ENCODE results near the gene SLC30A1. TPM values are rescaled to one million over a fixed set of nuclear protein-coding genes. Genes with fewer than 3 reads are reported as not detected.

Gene SLC30A1
- total and polyA plus RNA-seq, 12 donors = 1.4 to 26.5 (median 14.4) TPM

- DNase-seq (no peak), ATAC-seq (no peak)
- no peak for TF ChIP-seq CTCF (IDR thresholded peaks at IDR 0.05)
- no peaks in the 10 kb centered on the region for H3K36me3 ChIP-seq
- no peak overlapping the region for H3K4me3 ChIP-seq
- no peak overlapping the region for H3K27ac ChIP-seq
- no peaks in the 10 kb centered on the region for H3K27me3 ChIP-seq
- H3K9me3 ChIP-seq = no peaks in the 10 kb centered on the region
- H3K4me1 ChIP-seq = peaks cover 0 to 39% (median 0%) of the 10 kb centered on the region in 9 donors
- WGBS, 2 donors = 85 to 86% methylated on average over 3 of the region's 3 CpGs
- intact Hi-C loops (cut with DNase I) = no loop called here
Measured at GRCh38 chr1:211601159-211601558, 22.2 kb upstream of the SLC30A1 start.

- Histone ChIP-seq H3K36me3 (no peaks in the 10 kb centered on the region), H3K4me3 (no peak overlapping the region), H3K9me3 (no peaks in the 10 kb centered on the region), H3K4me1 (peaks cover 0 to 37% (median 0%) of the 10 kb centered on the region in 9 donors), H3K27ac (no peak overlapping the region), H3K27me3 (no peaks in the 10 kb centered on the region)
- intact Hi-C loops (cut with DNase I) = no loop called here
- ATAC-seq (no peak), DNase-seq (no peak)
- TF ChIP-seq CTCF (IDR thresholded peaks at IDR 0.05) = no peak
Measured at GRCh38 chr1:211599250-211599649, 20.3 kb upstream of the SLC30A1 start.

GRCh38 chr1:211598514-211598913, 19.6 kb upstream of the SLC30A1 start:
- Histone ChIP-seq H3K9me3 (no peaks in the 10 kb centered on the region), H3K4me3 (no peak overlapping the region), H3K27ac (no peak overlapping the region), H3K36me3 (no peaks in the 10 kb centered on the region), H3K4me1 (peaks cover 0 to 37% (median 0%) of the 10 kb centered on the region in 9 donors), H3K27me3 (no peaks in the 10 kb centered on the region)
- ATAC-seq (no peak), DNase-seq (no peak)
- 78 to 83% methylated on average over 4 of the region's 4 CpGs for WGBS, 2 donors
- TF ChIP-seq CTCF (IDR thresholded peaks at IDR 0.05) = no peak
- intact Hi-C loops (cut with DNase I) = no loop called here

GRCh38 chr1:211596418-211597181, 17.6 kb upstream of the SLC30A1 start:
- Histone ChIP-seq H3K36me3 (no peaks in the 10 kb centered on the region), H3K27me3 (no peaks in the 10 kb centered on the region), H3K27ac (peak overlapping the region in 1 of 10 donors; percentile 0), H3K9me3 (no peaks in the 10 kb centered on the region), H3K4me1 (peaks cover 0 to 35% (median 0%) of the 10 kb centered on the region in 9 donors), H3K4me3 (no peak overlapping the region)
- intact Hi-C loops (cut with DNase I) = no loop called here
- ATAC-seq (no peak), DNase-seq (no peak)
- TF ChIP-seq CTCF (IDR thresholded peaks at IDR 0.05) = no peak
- WGBS, 2 donors = 77 to 89% methylated on average over 6 of the region's 6 CpGs
